Stimulated activated CD4-positive, alpha-beta T cell treated with anti-CD3 and anti-CD28 coated beads, Interleukin-4, amount 100 ng/mL, for 48 hours (primary cell): Measurements from ENCODE around the gene MRFAP1.

Experiments used
- DNase-seq, 2 donors: peaks; one replicate each; pipeline ENCODE4 v3.0.0-alpha.2; 2020; ENCODE audit warnings: low read depth in 2 of 2

Gene MRFAP1

GRCh38 chr4:6689506-6689960, 49.0 kb downstream of the MRFAP1 start:
- DNase-seq = no peak
